Colonic mucosa (tissue), 4 donors: ENCODE results near the gene CAPZB. TPM values are rescaled to one million over a fixed set of nuclear protein-coding genes. Genes with fewer than 3 reads are reported as not detected.

Experiments used
- DNase-seq: peaks from one replicate; pipeline ENCODE4 v3.0.0-alpha.2; 2020
- H3K27ac ChIP-seq: fragments of 200-600 bp; one replicate; pipeline ENCODE4 v1.8.0; 2021
- H3K27me3 ChIP-seq: fragments of 200-600 bp; one replicate; pipeline ENCODE4 v1.8.0; 2021
- H3K36me3 ChIP-seq: fragments of 200-600 bp; one replicate; pipeline ENCODE4 v1.8.0; 2021
- H3K4me1 ChIP-seq: fragments of 200-600 bp; one replicate; pipeline ENCODE4 v1.8.0; 2021; ENCODE audit warnings: mild to moderate bottlenecking
- H3K4me3 ChIP-seq: fragments of 200-600 bp; one replicate; pipeline ENCODE4 v1.8.0; 2021
- H3K9ac ChIP-seq, 2 donors: one replicate each; pipeline ENCODE4 v1.7.0; 2013; ENCODE audit warnings: control low read depth in 2 of 2, low read depth in 2 of 2, low read length in 2 of 2
- H3K9me3 ChIP-seq: fragments of 200-600 bp; one replicate; pipeline ENCODE4 v1.8.0; 2021
- CTCF ChIP-seq: fragments of 200-600 bp; IDR thresholded peaks from one replicate; pipeline ENCODE4 v1.8.0; 2022; ENCODE audit warnings: antibody characterized with exemption, mild to moderate bottlenecking
- intact Hi-C: fragments of 100-400 bp; cut with DNase I; formaldehyde crosslinking; loops from one replicate; pipeline ENCODE4 v1.14.1; 2022
- total RNA-seq, 2 donors: library from RNA; stranded (reverse); fragmentation: NEBNext Ultra II Directional in 1 of 2; extraction: Animal tissue kit (Norgen Biotek cat#: 25700) in 1 of 2; gene quantifications; one replicate each; pipeline ENCODE4 v1.2.1, GENCODE V29; 2021
- donor health status: healthy.
- donor health status: DM: no; HTN: no; CAD: no.
- donor health status: DM: no; HTN: no; CAD: no.

Gene CAPZB
- total RNA-seq, 2 donors from 2014 or later, result 397 to 407 TPM

- no peaks in the 10 kb centered on the region for H3K27me3 ChIP-seq
- peaks cover 12% of the 10 kb centered on the region for H3K36me3 ChIP-seq
- no peak overlapping the region for H3K4me3 ChIP-seq
- DNase-seq, result no peak
- intact Hi-C loops, result no loop called here
- TF ChIP-seq CTCF, result no peak
- H3K9ac ChIP-seq, result no peak overlapping the region
- no peaks in the 10 kb centered on the region for H3K4me1 ChIP-seq
- H3K9me3 ChIP-seq, result no peaks in the 10 kb centered on the region
- no peak overlapping the region for H3K27ac ChIP-seq
Observed at GRCh38 chr1:19339214-19339861, 146.0 kb downstream of the CAPZB start.

GRCh38 chr1:19338323-19338762 lies 147.0 kb downstream of the CAPZB start:
- TF ChIP-seq CTCF, result no peak
- Histone ChIP-seq H3K4me1 (no peaks in the 10 kb centered on the region), H3K27me3 (no peaks in the 10 kb centered on the region), H3K9me3 (no peaks in the 10 kb centered on the region), H3K36me3 (peaks cover 4% of the 10 kb centered on the region), H3K27ac (no peak overlapping the region), H3K9ac (no peak overlapping the region), H3K4me3 (no peak overlapping the region)
- DNase-seq, result peak; percentile 47
- intact Hi-C loops, result no loop called here

GRCh38 chr1:19337289-19337688 lies 148.1 kb downstream of the CAPZB start:
- Histone ChIP-seq H3K36me3 (no peaks in the 10 kb centered on the region), H3K27ac (no peak overlapping the region), H3K9me3 (no peaks in the 10 kb centered on the region), H3K4me3 (no peak overlapping the region), H3K9ac (no peak overlapping the region), H3K4me1 (no peaks in the 10 kb centered on the region), H3K27me3 (no peaks in the 10 kb centered on the region)
- intact Hi-C loops, result no loop called here
- no peak for TF ChIP-seq CTCF
- DNase-seq, result no peak

GRCh38 chr1:19336543-19336942 lies 148.8 kb downstream of the CAPZB start:
- no peak for DNase-seq
- Histone ChIP-seq H3K4me1 (no peaks in the 10 kb centered on the region), H3K27me3 (no peaks in the 10 kb centered on the region), H3K4me3 (no peak overlapping the region), H3K27ac (no peak overlapping the region), H3K9ac (no peak overlapping the region), H3K9me3 (no peaks in the 10 kb centered on the region), H3K36me3 (no peaks in the 10 kb centered on the region)
- intact Hi-C loops, result no loop called here
- no peak for TF ChIP-seq CTCF

GRCh38 chr1:19333587-19334354 lies 151.6 kb downstream of the CAPZB start:
- Histone ChIP-seq H3K9me3 (no peaks in the 10 kb centered on the region), H3K36me3 (no peaks in the 10 kb centered on the region), H3K27me3 (no peaks in the 10 kb centered on the region), H3K9ac (no peak overlapping the region), H3K27ac (no peak overlapping the region), H3K4me1 (no peaks in the 10 kb centered on the region), H3K4me3 (no peak overlapping the region)
- no peak for TF ChIP-seq CTCF
- intact Hi-C loops, result no loop called here
- DNase-seq, result no peak
